Neuronal stem cell (in vitro differentiated cells): Measurements from ENCODE around the gene HEPHL1.

Experiments used
- DNase-seq: peaks from one replicate; pipeline ENCODE4 v3.0.0-alpha.2; 2013; ENCODE audit warnings: low spot score
- H2AFZ ChIP-seq: one replicate; pipeline ENCODE4 v1.6.1; 2013; ENCODE audit warnings: mild to moderate bottlenecking, low read length, inconsistent platforms
- H2AK5ac ChIP-seq: 2 replicates; pipeline ENCODE4 v1.6.1; 2013; ENCODE audit warnings: low read depth, mild to moderate bottlenecking, inconsistent platforms, low read length, moderate library complexity, mixed read lengths
- H2BK120ac ChIP-seq: 2 replicates; pipeline ENCODE4 v1.6.1; 2013; ENCODE audit warnings: low read depth, mild to moderate bottlenecking, inconsistent platforms, low read length, moderate library complexity, mixed read lengths
- H2BK12ac ChIP-seq: one replicate; pipeline ENCODE4 v1.6.1; 2013; ENCODE audit warnings: low read length, inconsistent platforms
- H2BK15ac ChIP-seq: 2 replicates; pipeline ENCODE4 v1.6.1; 2013; ENCODE audit warnings: mild to moderate bottlenecking, low read length, inconsistent platforms, mixed read lengths
- H2BK5ac ChIP-seq: one replicate; pipeline ENCODE4 v1.6.1; 2013; ENCODE audit warnings: inconsistent platforms, mild to moderate bottlenecking, low read length, moderate library complexity
- H3K14ac ChIP-seq: one replicate; pipeline ENCODE4 v1.6.1; 2013; ENCODE audit warnings: low read length, inconsistent platforms
- H3K18ac ChIP-seq: 2 replicates; pipeline ENCODE4 v1.6.1; 2013; ENCODE audit warnings: low read length, inconsistent platforms
- H3K23ac ChIP-seq: 2 replicates; pipeline ENCODE4 v1.6.1; 2013; ENCODE audit warnings: low read depth, mild to moderate bottlenecking, mixed read lengths, low read length, inconsistent platforms; ENCODE audit not compliant: poor library complexity
- H3K27ac ChIP-seq: replicated peaks from 3 replicates; pipeline ENCODE4 v1.5.1; 2013; ENCODE audit warnings: low read length, inconsistent platforms
- H3K27me3 ChIP-seq, 3 experiments: 2 replicates each; pipeline ENCODE4 v1.6.1; 2013; ENCODE audit warnings: low read length in 3 of 3, mild to moderate bottlenecking in 2 of 3, inconsistent platforms in 1 of 3, low read depth in 1 of 3, mixed read lengths in 1 of 3, moderate library complexity in 1 of 3; ENCODE audit not compliant: control insufficient read depth in 3 of 3, insufficient read depth in 3 of 3
- H3K36me3 ChIP-seq, 2 donors: replicated peaks in 1 of 2; 2 replicates each; pipeline ENCODE4 v1.6.1; 2013; ENCODE audit warnings: low read length in 2 of 2; ENCODE audit not compliant: control insufficient read depth in 2 of 2, insufficient read depth in 2 of 2
- H3K4ac ChIP-seq: 2 replicates; pipeline ENCODE4 v1.6.1; 2013; ENCODE audit warnings: inconsistent platforms, mild to moderate bottlenecking, low read length, moderate library complexity
- H3K4me1 ChIP-seq, 2 donors: 1 replicate in 1 of 2; 2 replicates in 1 of 2; pipeline ENCODE4 v1.6.1; 2013; ENCODE audit warnings: low read length in 2 of 2, low read depth in 1 of 2; ENCODE audit not compliant: control insufficient read depth in 2 of 2, insufficient read depth in 1 of 2
- H3K4me2 ChIP-seq: one replicate; pipeline ENCODE4 v1.6.1; 2013; ENCODE audit warnings: mild to moderate bottlenecking, low read length, inconsistent platforms; ENCODE audit not compliant: insufficient read depth, poor library complexity, severe bottlenecking
- H3K4me3 ChIP-seq, 2 donors: 2 replicates each; pipeline ENCODE4 v1.5.1; 2013; ENCODE audit warnings: low read length in 2 of 2, mild to moderate bottlenecking in 2 of 2, inconsistent platforms in 1 of 2, moderate library complexity in 1 of 2
- H3K79me1 ChIP-seq: one replicate; pipeline ENCODE4 v1.6.1; 2013; ENCODE audit warnings: low read depth, mild to moderate bottlenecking, inconsistent platforms, low read length, moderate library complexity
- H3K9ac ChIP-seq: one replicate; pipeline ENCODE4 v1.6.1; 2013; ENCODE audit warnings: mild to moderate bottlenecking, low read depth, low read length, inconsistent platforms; ENCODE audit not compliant: poor library complexity
- H3K9me3 ChIP-seq, 2 donors: replicated peaks in 1 of 2; 2 replicates each; pipeline versions ENCODE3 to v1.6.1; 2013; ENCODE audit warnings: low read length in 2 of 2, mild to moderate bottlenecking in 2 of 2, inconsistent platforms in 1 of 2, low read depth in 1 of 2, mixed read lengths in 1 of 2, moderate library complexity in 1 of 2; ENCODE audit not compliant: control insufficient read depth in 2 of 2, insufficient read depth in 1 of 2
- H4K8ac ChIP-seq: one replicate; pipeline ENCODE4 v1.6.1; 2013; ENCODE audit warnings: low read depth, mild to moderate bottlenecking, inconsistent platforms, low read length, moderate library complexity
- H4K91ac ChIP-seq: one replicate; pipeline ENCODE4 v1.6.1; 2013; ENCODE audit warnings: low read length, low read depth, mild to moderate bottlenecking, inconsistent platforms; ENCODE audit not compliant: poor library complexity
- WGBS, 2 donors: extraction: QIAGEN DNeasy Blood & Tissue Kit; methylation state at CpG; one replicate each; pipeline ENCODE4 v1.1.7; 2013; ENCODE audit warnings: missing lambda C conversion rate in 2 of 2, mixed read lengths in 1 of 2; ENCODE audit not compliant: insufficient read length in 2 of 2, insufficient replicate concordance in 1 of 2; ENCODE audit errors: extremely low coverage in 2 of 2; 5-methylcytosine and 5-hydroxymethylcytosine counted together

HEPHL1 gene

DNA sequence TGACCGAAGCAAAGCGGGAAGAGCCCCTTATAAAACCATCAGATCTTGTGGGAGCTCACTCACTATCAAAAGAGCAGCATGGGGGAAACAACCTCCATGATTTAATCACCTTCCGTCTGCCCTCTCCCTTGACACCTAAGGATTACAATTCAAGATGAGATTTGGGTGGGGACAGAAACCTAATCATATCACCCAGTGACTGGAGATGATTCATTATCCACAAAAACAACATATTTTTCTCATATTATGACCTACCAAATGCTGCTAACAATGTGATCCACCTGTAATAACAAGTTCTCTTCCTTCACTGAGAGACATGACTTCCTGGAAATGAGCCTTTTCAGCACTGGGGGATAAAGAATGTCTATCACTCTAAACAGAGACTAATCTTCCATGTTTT is 23.4 kb upstream of the HEPHL1 start:
- H3K4ac ChIP-seq, result no peak overlapping the region
- H2BK12ac ChIP-seq, result no peak overlapping the region
- H3K4me1 ChIP-seq, result no peaks in the 10 kb centered on the region
- H3K4me2 ChIP-seq, result no peak overlapping the region
- DNase-seq, result no peak
- no peaks in the 10 kb centered on the region for H3K36me3 ChIP-seq
- H3K9me3 ChIP-seq, result peaks cover 0 to 6% of the 10 kb centered on the region in 2 donors
- H4K8ac ChIP-seq, result no peak overlapping the region
- H3K9ac ChIP-seq, result no peak overlapping the region
- H3K23ac ChIP-seq, result no peak overlapping the region
- no peak overlapping the region for H2BK5ac ChIP-seq
- no peak overlapping the region for H3K18ac ChIP-seq
- no peak overlapping the region for H2AFZ ChIP-seq
- no peak overlapping the region for H2BK120ac ChIP-seq
- H3K4me3 ChIP-seq, result no peak overlapping the region
- no peaks in the 10 kb centered on the region for H3K27me3 ChIP-seq
- no peak overlapping the region for H2AK5ac ChIP-seq
- H3K79me1 ChIP-seq, result no peaks in the 10 kb centered on the region
- H3K27ac ChIP-seq, result no peak overlapping the region
- WGBS, 2 donors, result no CpG with 5 or more reads among the region's 3 CpGs
- H4K91ac ChIP-seq, result no peak overlapping the region
- no peak overlapping the region for H3K14ac ChIP-seq
- no peak overlapping the region for H2BK15ac ChIP-seq

DNA sequence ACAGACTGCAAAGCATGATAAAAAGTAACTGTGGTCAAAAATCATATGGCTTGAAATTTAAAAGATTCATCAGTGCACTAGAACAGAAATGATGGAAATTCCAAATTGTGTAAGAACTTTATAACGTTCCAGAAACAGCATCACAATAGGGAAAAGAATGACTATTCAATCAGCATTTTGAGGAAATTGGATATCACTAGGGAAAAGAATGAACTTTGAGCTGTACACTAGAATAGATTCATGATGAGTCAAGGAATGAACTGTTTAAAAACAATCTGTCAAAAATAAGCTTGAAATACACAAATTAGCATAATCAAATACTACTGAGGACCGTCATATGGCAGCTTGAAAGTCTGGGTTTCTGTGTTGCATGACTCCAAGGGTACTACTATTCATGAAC is 20.5 kb upstream of the HEPHL1 start:
- no peak overlapping the region for H3K4me3 ChIP-seq
- H3K27ac ChIP-seq, result no peak overlapping the region
- H3K4me2 ChIP-seq, result no peak overlapping the region
- no peaks in the 10 kb centered on the region for H3K79me1 ChIP-seq
- no peak overlapping the region for H3K23ac ChIP-seq
- no peak overlapping the region for H4K8ac ChIP-seq
- no peak overlapping the region for H3K14ac ChIP-seq
- no peaks in the 10 kb centered on the region for H3K4me1 ChIP-seq
- H3K27me3 ChIP-seq, result no peaks in the 10 kb centered on the region
- no peak overlapping the region for H4K91ac ChIP-seq
- no peak overlapping the region for H2AFZ ChIP-seq
- no peak overlapping the region for H2BK5ac ChIP-seq
- no peak overlapping the region for H3K18ac ChIP-seq
- DNase-seq, result no peak
- H3K36me3 ChIP-seq, result no peaks in the 10 kb centered on the region
- no peak overlapping the region for H2BK120ac ChIP-seq
- peaks cover 0 to 2% of the 10 kb centered on the region in 2 donors for H3K9me3 ChIP-seq
- H2AK5ac ChIP-seq, result no peak overlapping the region
- no peak overlapping the region for H2BK12ac ChIP-seq
- no peak overlapping the region for H3K9ac ChIP-seq
- no peak overlapping the region for H2BK15ac ChIP-seq
- no peak overlapping the region for H3K4ac ChIP-seq
- WGBS, 2 donors, result no CpG with 5 or more reads among the region's 2 CpGs

GRCh38 chr11:94002226-94002625 is 18.9 kb upstream of the HEPHL1 start:
- Histone ChIP-seq H2BK5ac (no peak overlapping the region), H2BK120ac (no peak overlapping the region)

GRCh38 chr11:94007426-94007825 is 13.7 kb upstream of the HEPHL1 start:
- no peak overlapping the region for H3K18ac ChIP-seq
- no peak overlapping the region for H3K14ac ChIP-seq
- H2AK5ac ChIP-seq, result no peak overlapping the region
- H2BK5ac ChIP-seq, result no peak overlapping the region
- H2BK15ac ChIP-seq, result no peak overlapping the region
- no peak overlapping the region for H3K4me3 ChIP-seq
- no peak overlapping the region for H3K23ac ChIP-seq
- H2BK120ac ChIP-seq, result no peak overlapping the region
- H3K4me2 ChIP-seq, result no peak overlapping the region
- H4K8ac ChIP-seq, result no peak overlapping the region
- no peaks in the 10 kb centered on the region for H3K36me3 ChIP-seq
- no peaks in the 10 kb centered on the region for H3K4me1 ChIP-seq
- H3K9ac ChIP-seq, result no peak overlapping the region
- H3K9me3 ChIP-seq, result peaks cover 0 to 2% of the 10 kb centered on the region in 2 donors
- H4K91ac ChIP-seq, result no peak overlapping the region
- no peak overlapping the region for H3K27ac ChIP-seq
- H2AFZ ChIP-seq, result no peak overlapping the region
- H3K79me1 ChIP-seq, result no peaks in the 10 kb centered on the region
- no peak overlapping the region for H3K4ac ChIP-seq
- DNase-seq, result no peak
- no peak overlapping the region for H2BK12ac ChIP-seq
- H3K27me3 ChIP-seq, result no peaks in the 10 kb centered on the region

More at GRCh38 chr11:94002226-94002625, 18.9 kb upstream of the HEPHL1 start:
- Histone ChIP-seq H3K79me1 (no peaks in the 10 kb centered on the region), H3K14ac (no peak overlapping the region), H2BK12ac (no peak overlapping the region), H3K9me3 (peaks cover 0 to 2% of the 10 kb centered on the region in 2 donors), H3K27me3 (no peaks in the 10 kb centered on the region), H2BK15ac (no peak overlapping the region), H3K4me2 (no peak overlapping the region), H3K9ac (no peak overlapping the region), H4K91ac (no peak overlapping the region), H2AFZ (no peak overlapping the region), H3K27ac (no peak overlapping the region), H3K18ac (no peak overlapping the region), H2AK5ac (no peak overlapping the region), H3K4ac (no peak overlapping the region), H3K36me3 (no peaks in the 10 kb centered on the region), H3K4me3 (no peak overlapping the region), H3K4me1 (no peaks in the 10 kb centered on the region), H3K23ac (no peak overlapping the region), H4K8ac (no peak overlapping the region)
- no peak for DNase-seq
- no CpG with 5 or more reads among the region's 2 CpGs for WGBS, 2 donors
